Measurements from ENCODE around the gene PARM1.

Gene PARM1

DNA sequence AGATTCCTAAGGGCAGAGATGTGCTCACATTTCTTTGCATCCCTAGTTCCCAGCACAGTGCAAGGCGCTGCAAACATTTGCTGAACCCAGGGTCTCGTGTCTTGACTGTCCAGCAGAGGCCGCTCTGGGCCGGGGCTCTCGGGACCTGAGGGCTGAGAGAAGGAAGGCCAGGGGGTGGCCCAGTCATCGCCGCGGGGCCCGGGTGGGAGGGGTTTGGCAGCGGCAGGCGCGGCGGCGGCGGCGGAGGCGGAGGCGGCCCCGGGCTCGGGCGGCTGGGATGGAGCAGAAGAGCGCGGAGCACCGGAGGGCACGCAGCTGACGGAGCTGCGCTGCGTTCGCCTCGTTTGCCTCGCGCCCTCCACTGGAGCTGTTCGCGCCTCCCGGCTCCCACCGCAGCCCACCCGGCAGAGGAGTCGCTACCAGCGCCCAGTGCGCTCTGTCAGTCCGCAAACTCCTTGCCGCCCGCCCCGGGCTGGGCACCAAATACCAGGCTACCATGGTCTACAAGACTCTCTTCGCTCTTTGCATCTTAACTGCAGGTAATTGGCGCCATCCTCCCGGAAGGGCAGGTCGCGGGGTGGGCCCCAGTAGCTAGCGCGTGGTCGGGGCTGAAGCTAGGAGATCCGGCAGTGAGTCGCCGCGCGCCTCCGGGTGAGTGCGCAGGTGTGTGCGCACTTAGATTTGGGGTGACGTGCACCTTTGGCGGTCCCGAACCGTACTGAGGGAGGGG lies at the start of gene PARM1:
TSS of gene PARM1 (plus strand) at position 285 of the 730 bp plus-strand sequence. CDS start at position 497, 212 bp downstream.
- DNase-seq: no peak

GRCh38 chr4:74884266-74884665 lies 48.6 kb upstream of the PARM1 start:
- DNase-seq: no peak

- no peak for DNase-seq
Measured at GRCh38 chr4:74886484-74886883, 46.4 kb upstream of the PARM1 start.

DNA sequence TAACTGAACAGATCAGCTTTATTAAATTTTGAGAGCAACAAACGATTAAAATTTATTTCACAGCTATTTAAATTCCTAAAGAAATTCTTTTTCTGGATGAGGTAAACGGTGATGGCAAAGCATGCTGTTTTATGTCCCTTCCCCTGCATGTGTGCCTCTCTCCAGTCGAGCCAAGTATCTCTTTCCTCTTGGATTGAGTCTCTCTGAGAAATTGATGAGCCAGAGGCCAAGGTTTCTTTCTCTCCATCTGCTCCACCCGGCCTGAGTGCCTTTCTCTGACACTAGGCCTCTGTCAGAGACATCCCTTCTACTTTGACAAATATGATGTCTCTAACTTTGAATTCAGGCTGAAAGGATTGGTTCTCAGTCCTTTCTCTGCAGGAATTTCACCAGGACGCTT lies 42.6 kb upstream of the PARM1 start:
- DNase-seq: no peak

DNA sequence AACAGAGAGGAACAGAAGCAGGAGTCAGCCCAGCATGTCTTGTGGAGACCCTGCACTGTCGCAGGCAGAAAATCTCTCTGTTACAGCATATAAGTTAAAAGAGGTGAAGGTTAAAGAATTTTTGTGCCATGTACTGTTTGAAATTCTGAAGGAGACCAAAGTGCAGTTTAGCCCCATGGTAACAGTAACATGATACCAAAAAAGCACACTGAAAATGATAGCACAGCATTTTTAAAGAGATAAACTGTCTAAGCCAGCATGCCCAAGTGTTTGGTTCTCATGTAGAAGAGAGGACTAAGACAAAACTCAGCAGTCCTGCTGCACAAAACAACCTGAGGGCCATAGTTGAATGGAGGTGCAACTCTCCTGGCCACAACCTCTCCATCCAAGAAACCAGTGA lies 41.9 kb upstream of the PARM1 start:
- no peak for DNase-seq

GRCh38 chr4:74893171-74893570 lies 39.7 kb upstream of the PARM1 start:
- DNase-seq: no peak

DNA sequence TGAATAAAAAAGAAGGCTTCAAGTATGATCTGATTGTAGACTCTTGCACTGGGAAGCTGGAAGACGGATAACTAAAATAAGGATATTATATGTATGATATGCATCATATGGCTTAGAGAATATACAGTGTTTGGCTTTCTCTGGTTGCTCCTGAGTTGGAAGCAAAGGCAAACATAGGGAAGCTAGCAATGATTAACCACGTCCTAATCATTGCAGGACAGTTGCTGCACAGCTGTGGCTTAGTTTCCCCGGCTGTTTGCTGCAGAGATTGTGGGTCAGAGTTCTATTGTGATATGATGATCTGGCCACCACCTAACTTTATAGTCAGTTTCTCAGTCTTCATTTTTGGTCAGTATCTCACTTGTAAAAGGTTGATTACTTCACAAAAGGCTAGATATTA lies 36.3 kb upstream of the PARM1 start:
- DNase-seq: no peak

DNA sequence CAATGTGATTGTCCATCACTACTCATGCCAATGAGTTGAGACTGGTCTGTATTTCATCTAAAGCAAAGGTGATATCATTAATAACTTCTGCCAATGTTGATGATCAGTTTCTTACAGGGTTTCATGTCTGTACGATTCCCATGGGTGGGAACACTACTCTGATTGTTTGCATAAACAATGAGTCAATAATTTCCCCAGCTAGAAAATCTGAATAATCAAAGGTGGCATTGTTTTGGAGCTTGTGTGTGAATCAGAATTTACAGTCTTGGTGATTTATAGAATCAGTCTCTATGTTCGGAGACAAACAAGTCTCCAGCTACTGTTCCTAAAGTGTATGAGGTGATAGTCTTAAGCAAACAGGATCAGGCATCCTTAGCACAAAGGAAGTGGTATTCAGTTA lies 35.5 kb upstream of the PARM1 start:
- DNase-seq: no peak

GRCh38 chr4:74900862-74901261 lies 32.1 kb upstream of the PARM1 start:
- no peak for DNase-seq

GRCh38 chr4:74904509-74905065 lies 28.3 kb upstream of the PARM1 start:
- DNase-seq: no peak

DNA sequence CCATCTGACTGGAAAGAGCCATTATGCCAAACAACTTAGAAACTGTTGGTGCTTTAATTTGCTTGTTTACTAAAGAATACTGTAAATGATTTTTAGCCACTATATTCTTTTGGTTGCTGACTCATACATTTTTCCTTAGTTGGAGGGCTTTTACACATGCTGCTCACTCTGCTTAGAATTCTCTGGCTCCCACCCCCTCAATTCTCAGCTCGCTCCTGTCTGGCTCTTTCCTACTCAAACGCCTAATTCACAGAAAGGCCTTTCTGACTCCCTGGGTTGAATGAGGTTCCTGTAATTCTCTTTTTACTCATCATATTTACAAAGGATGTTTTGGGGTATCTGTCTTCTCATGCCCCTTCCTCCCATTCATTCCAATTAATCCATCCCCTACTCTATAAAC lies 26.1 kb upstream of the PARM1 start:
- DNase-seq: no peak

DNA sequence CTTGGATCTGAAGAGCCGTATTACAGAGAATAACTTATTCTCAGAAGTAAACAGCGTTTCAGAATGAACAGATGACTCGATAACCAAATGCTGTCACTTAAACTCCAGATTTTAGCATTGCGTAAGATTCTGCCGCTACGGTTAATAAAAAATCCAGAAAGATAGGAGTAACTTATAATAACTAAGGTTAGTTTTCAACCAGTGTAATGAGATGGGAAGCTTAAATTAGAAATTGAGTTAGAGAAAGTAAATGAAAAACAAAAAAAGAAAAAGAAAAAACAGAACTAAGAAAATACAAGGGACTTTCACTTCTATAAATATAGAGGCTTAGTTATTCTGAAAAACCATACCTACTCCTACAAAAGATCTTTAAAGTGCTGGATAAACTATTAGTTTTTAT lies 13.1 kb upstream of the PARM1 start:
- DNase-seq: no peak

DNA sequence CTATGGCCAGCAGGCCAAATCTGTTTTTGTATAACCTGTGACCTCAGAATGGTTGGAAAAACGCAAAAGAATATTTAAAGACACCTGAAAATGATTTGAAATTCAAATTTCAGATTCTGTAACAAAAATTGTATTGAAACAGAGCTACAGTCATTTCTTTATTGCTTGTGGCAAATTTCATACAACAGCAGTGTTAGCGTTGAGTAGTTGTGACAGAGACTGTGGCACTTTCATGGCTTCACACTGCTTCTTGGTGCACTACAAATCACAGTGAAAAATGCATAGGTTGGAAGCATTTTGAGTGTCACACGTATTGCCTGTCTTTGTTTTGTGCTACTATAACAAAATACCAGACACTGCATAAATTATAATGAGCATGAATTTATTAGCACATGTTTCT lies 12.2 kb upstream of the PARM1 start:
- no peak for DNase-seq

DNA sequence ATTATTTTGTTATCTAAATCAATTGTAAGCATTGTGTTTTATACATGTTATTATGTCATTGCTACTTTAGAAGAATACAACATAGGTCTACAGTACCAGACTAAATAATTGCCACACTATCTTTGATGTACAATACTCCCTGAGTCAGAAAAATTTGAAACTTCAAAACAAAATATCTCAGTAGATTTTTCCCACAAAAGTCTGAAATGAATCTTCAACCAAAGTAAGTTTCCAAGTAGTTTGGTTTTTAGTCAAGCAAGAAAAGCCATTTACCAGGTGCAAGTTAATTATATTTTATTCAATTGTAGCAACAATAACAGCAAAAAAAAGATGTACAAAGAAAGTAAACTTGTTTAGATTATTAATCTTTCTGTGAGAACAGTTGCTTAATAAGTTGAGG lies 11.4 kb upstream of the PARM1 start:
- no peak for DNase-seq

GRCh38 chr4:74926007-74926406 lies 6.9 kb upstream of the PARM1 start:
- DNase-seq: no peak

DNA sequence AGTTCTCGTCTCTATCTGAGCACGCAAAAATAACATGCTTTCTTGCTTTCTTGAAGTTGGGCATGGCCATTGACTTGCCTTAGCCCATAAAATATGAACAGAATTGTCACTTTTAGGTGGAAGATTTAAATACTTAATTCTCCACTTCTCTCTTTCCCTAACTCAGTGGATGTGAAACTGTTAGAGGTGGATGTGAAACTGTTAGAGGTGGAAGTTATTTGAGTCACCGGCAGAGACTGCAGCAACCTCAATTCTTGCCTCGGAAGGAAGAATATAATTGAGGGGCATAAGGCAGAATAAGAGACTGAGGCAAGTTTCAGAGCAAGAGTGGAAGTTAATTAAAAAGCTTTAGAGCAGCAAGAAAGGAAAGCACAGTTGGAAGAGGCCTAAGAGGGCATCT lies 2.8 kb upstream of the PARM1 start:
- no peak for DNase-seq

- DNase-seq: no peak
Measured at GRCh38 chr4:74931376-74931775, 1.5 kb upstream of the PARM1 start.

GRCh38 chr4:74932010-74932409 lies 906 bp upstream of the PARM1 start:
- no peak for DNase-seq

- DNase-seq: no peak
Measured at GRCh38 chr4:74933562-74934015, 673 bp downstream of the PARM1 start.

DNA sequence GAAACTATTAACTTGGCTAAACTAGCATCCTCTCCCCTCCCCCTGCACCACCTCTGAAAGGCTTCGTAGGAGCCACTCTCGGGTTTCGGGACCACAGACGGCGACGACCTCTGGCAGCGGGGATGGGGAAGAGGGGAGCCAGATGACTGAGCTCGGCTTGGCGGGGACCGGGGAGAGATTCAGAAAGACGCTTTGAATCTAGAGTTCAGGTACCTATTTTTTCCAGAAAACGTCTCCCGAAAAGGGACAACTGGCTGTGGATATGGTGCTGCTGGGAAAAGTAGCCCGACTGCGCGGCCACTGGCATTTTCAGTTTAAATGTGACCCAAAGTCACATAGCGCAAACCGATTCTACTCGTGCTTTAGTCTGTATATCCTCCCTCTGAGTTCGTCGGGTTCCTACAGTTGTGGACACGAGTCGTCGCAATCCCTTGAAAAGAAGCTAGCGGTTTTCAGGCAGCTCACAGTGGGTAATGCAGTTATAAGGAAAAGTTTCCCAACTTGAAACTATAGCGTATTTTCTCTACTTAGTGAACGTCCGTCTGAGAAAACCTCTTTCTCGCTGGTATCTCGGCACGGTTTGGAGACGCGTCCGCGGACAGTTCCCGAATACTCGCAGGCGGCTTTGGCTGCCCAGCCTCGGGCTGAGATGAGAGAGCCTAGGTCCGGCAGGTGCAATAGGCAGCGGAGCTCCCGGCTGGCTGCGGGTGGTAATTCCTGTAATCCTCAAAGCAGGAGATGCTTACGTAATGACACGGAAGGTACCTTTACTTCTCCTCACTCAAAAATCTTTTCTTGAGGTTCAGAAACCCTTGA lies 1.3 kb downstream of the PARM1 start:
- no peak for DNase-seq

DNA sequence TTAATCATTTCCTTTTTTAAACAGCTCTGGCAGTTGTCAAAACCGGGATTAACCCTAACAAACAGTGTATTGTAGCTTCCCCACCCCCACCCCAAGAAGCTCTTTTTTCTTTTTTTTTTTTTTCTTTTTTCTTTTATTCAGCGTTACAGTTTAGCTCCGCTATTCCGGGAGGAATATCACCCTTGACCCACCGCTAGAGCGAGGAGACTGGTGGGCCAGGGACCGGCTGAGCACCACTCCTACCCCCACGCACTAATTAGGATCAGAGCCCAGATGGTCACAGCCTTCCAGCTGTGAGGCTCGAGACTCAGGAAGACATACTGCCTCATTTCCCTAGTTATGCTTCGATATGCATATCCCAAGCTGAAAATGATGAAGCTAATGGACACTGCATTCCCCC lies 2.0 kb downstream of the PARM1 start:
- DNase-seq: no peak

- DNase-seq: no peak
Measured at GRCh38 chr4:74941123-74941522, 8.2 kb downstream of the PARM1 start.

GRCh38 chr4:74942251-74942917 lies 9.5 kb downstream of the PARM1 start:
- no peak for DNase-seq

DNA sequence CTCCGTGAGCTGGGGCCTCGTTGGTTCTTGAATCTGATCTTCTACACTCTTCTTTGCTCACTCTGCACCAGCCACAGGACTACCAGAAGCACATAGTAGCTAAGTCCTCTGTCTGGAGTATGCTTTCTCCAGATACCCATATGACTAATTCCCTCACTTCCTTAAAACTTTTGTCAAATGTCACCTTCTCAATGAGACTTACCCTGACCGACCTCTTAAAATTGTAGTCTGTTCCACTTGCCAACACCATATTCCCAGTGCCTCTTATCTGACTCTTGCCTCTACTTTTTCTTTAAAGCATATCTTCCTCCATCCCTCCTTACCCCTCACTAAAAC lies 10.0 kb downstream of the PARM1 start:
- DNase-seq: no peak
